A549 (cell line): ENCODE measurements around the gene IP6K3. TPM values are rescaled to one million over a fixed set of nuclear protein-coding genes. Genes with fewer than 3 reads are reported as not detected.

Experiments
- ATAC-seq, 2 experiments: fragments of 200-7000 bp in 1 of 2; fragments of >200 bp in 1 of 2; cut with Nextera tagmentation in 1 of 2; cut with Tn5 transposase in 1 of 2; 3 replicates each; pipeline versions ENCODE4 v1.8.0 to v1.9.1; 2018 to 2020; ENCODE audit warnings: mild to moderate bottlenecking in 1 of 2, moderate library complexity in 1 of 2
- CTCF ChIA-PET: fragments of 300-600 bp; sonication (Branson Sonifier 250); formaldehyde crosslinking; extraction: SDS; loops from one replicate; lab custom pipeline; 2021; ENCODE audit warnings: antibody characterized with exemption, inconsistent platforms; lab: Yijun Ruan, JAX
- POLR2A ChIA-PET: fragments of 350-600 bp; formaldehyde crosslinking; extraction: SDS; loops from one replicate; lab custom pipeline; 2021; ENCODE audit warnings: antibody characterized with exemption, inconsistent platforms; lab: Yijun Ruan, JAX
- DNase-seq, 2 experiments: peaks; one replicate each; pipeline versions ENCODE4 v3.0.0 to v3.0.0-alpha.2; 2011 to 2016; ENCODE audit warnings: low read depth in 1 of 2, low spot score in 1 of 2
- FAIRE-seq: peaks from 2 replicates; lab custom pipeline; 2011; peaks lifted over from hg19 to GRCh38; lab: Jason Lieb, UNC
- H3K27ac ChIP-seq, 2 experiments: fragments of >200 bp; sonication (Bioruptor Twin); formaldehyde crosslinking; 3 replicates each; pipeline ENCODE4 v1.5.1; 2016 to 2017
- H3K4me1 ChIP-seq: fragments of >200 bp; sonication (Bioruptor Twin); formaldehyde crosslinking; 3 replicates; pipeline ENCODE4 v1.6.1; 2016
- H3K4me2 ChIP-seq: fragments of >200 bp; sonication (Bioruptor Twin); formaldehyde crosslinking; 3 replicates; pipeline ENCODE4 v1.6.1; 2016
- H3K4me3 ChIP-seq: fragments of >200 bp; sonication (Bioruptor Twin); formaldehyde crosslinking; 3 replicates; pipeline ENCODE4 v1.5.1; 2016
- H3K9me3 ChIP-seq: fragments of >200 bp; sonication (Bioruptor Twin); formaldehyde crosslinking; 3 replicates; pipeline ENCODE4 v1.6.1; 2016
- BCL3 ChIP-seq: fragments of >200 bp; sonication (Bioruptor Twin); formaldehyde crosslinking; IDR thresholded peaks from 3 replicates; pipeline ENCODE4 v1.6.1; 2016
- BHLHE40 ChIP-seq: IDR thresholded peaks from 2 replicates; pipeline ENCODE4 v1.6.1; 2012; ENCODE audit warnings: low read depth, low read length, inconsistent platforms
- CBX2 ChIP-seq: fragments of 200-600 bp; sonication (generic); IDR thresholded peaks from 2 replicates; pipeline ENCODE4 v1.6.1; 2016; ENCODE audit warnings: low read depth, mild to moderate bottlenecking, borderline replicate concordance
- CBX8 ChIP-seq: fragments of 200-600 bp; sonication (generic); IDR thresholded peaks from 2 replicates; pipeline ENCODE4 v1.6.1; 2016
- CHD2 ChIP-seq: fragments of 150-350 bp; IDR thresholded peaks from 2 replicates; pipeline ENCODE4 v1.6.1; 2014; ENCODE audit warnings: low read length; ENCODE audit not compliant: partially characterized antibody
- EHF ChIP-seq: fragments of 250-450 bp; sonication (Bioruptor Pico); IDR thresholded peaks from 2 replicates; pipeline ENCODE4 v1.5.0; 2020; ENCODE audit warnings: mild to moderate bottlenecking
- ELK1 ChIP-seq: fragments of 150-350 bp; IDR thresholded peaks from 2 replicates; pipeline ENCODE4 v1.6.1; 2014; ENCODE audit warnings: low read depth, mild to moderate bottlenecking, low read length
- FOSB ChIP-seq: fragments of 250-450 bp; sonication (Bioruptor Pico); IDR thresholded peaks from 2 replicates; pipeline ENCODE4 v1.5.0; 2020; ENCODE audit warnings: mild to moderate bottlenecking, moderate library complexity
- FOXS1 ChIP-seq: fragments of 250-450 bp; sonication (Bioruptor Pico); IDR thresholded peaks from 2 replicates; pipeline ENCODE4 v1.5.0; 2020; ENCODE audit warnings: mild to moderate bottlenecking, moderate library complexity
- HES2 ChIP-seq: fragments of >200 bp; sonication (Bioruptor Twin); formaldehyde crosslinking; IDR thresholded peaks from 2 replicates; pipeline ENCODE4 v1.6.1; 2016
- HEYL ChIP-seq: fragments of 250-450 bp; sonication (Bioruptor Pico); IDR thresholded peaks from 2 replicates; pipeline ENCODE4 v1.8.0; 2021; ENCODE audit warnings: mild to moderate bottlenecking, moderate library complexity
- KDM5A ChIP-seq: fragments of 200-600 bp; sonication (generic); IDR thresholded peaks from 2 replicates; pipeline ENCODE4 v1.6.1; 2016; ENCODE audit warnings: antibody characterized with exemption, mild to moderate bottlenecking
- NFE2L2 ChIP-seq: fragments of 150-350 bp; conservative IDR thresholded peaks from 2 replicates; pipeline ENCODE4 v1.6.1; 2014; ENCODE audit warnings: low read length
- RAD21 ChIP-seq, 2 experiments: fragments of >200 bp in 1 of 2; sonication (Bioruptor Twin) in 1 of 2; formaldehyde crosslinking in 1 of 2; IDR thresholded peaks in 1 of 2; conservative IDR thresholded peaks in 1 of 2; 2 replicates in 1 of 2; 3 replicates in 1 of 2; pipeline ENCODE4 v1.6.1; 2012 to 2018; ENCODE audit warnings: inconsistent platforms in 1 of 2
- RCOR1 ChIP-seq: fragments of 150-350 bp; IDR thresholded peaks from 2 replicates; pipeline ENCODE4 v1.6.1; 2014; ENCODE audit warnings: antibody characterized with exemption, low read length, low read depth
- TFCP2L1 ChIP-seq: fragments of 250-450 bp; sonication (Bioruptor Pico); IDR thresholded peaks from 2 replicates; pipeline ENCODE4 v1.5.0; 2021; ENCODE audit warnings: mild to moderate bottlenecking
- ZC3H11A ChIP-seq: fragments of 450-650 bp; IDR thresholded peaks from 2 replicates; pipeline ENCODE4 v1.6.1; 2014; ENCODE audit warnings: antibody characterized with exemption, mild to moderate bottlenecking
- ZNF302 ChIP-seq: fragments of 250-450 bp; sonication (Bioruptor Pico); IDR thresholded peaks from 2 replicates; pipeline ENCODE4 v1.9.0; 2021; ENCODE audit warnings: inconsistent platforms, mild to moderate bottlenecking, moderate library complexity
- ZSCAN20 ChIP-seq: fragments of 250-450 bp; sonication (Bioruptor Pico); IDR thresholded peaks from 2 replicates; pipeline ENCODE4 v1.8.0; 2022; ENCODE audit warnings: mild to moderate bottlenecking, moderate library complexity
- WGBS: methylation state at CpG from one replicate; pipeline ENCODE4 v1.1.6; 2017; ENCODE audit errors: missing lambda C conversion rate; 5-methylcytosine and 5-hydroxymethylcytosine counted together
- polyA plus RNA-seq, 4 experiments: library from polyadenylated mRNA; depleted of rRNA in 3 of 4; stranded (reverse); fragments of >200 nt; fragmentation: RNase III in 1 of 4; extraction: RNeasy Plus Mini Kit Qiagen cat#74134 plus additional on column Dnase treatment in 1 of 4; gene quantifications; 2 replicates in 3 of 4; 3 replicates in 1 of 4; pipeline ENCODE4 v1.2.3, GENCODE V29; 2011 to 2017

IP6K3 gene
- polyA plus RNA-seq, 2 of the 4 experiments (the other 2 are of a cell fraction), result 0.03 to 0.12 TPM

- ChIA-PET POLR2A (no interaction called here), CTCF (interaction anchor here (1.1 to 3.6 kb wide), 4 partner anchors 13 to 148 kb away, joined by 3 to 16 read pairs (median 4); partner anchors contain the start of gene UQCC2)
- FAIRE-seq, result no peak
Observed at GRCh38 chr6:33727126-33727525, 19.6 kb downstream of the IP6K3 start.

GRCh38 chr6:33726696-33727095 is 20.0 kb downstream of the IP6K3 start:
- no peak for ATAC-seq
- 78% methylated on average over 3 of the region's 15 CpGs for WGBS
- H3K27ac ChIP-seq, result no peak overlapping the region
- POLR2A ChIA-PET, result interaction anchor here (1.6 kb wide), 1 partner anchor 15 kb away, joined by 3 read pairs; no protein-coding TSS in a partner anchor
- TF ChIP-seq BCL3, result no peak
- TF ChIP-seq CHD2, result no peak
- no peak for TF ChIP-seq RCOR1
- no peak for TF ChIP-seq CBX8
- no peak for TF ChIP-seq HEYL (CRISPR knock-in tag)
- TF ChIP-seq ZC3H11A, result no peak
- TF ChIP-seq, all 56 proteins: peak for 0
- H3K4me2 ChIP-seq, result no peak overlapping the region
- CTCF ChIA-PET, result interaction anchor here (1.1 to 3.6 kb wide), 4 partner anchors 16 to 147 kb away, joined by 3 to 16 read pairs (median 4); partner anchors contain the start of gene UQCC2
- FAIRE-seq, result no peak
- H3K9me3 ChIP-seq, result no peaks in the 10 kb centered on the region
- no peak for DNase-seq
- H3K4me3 ChIP-seq, result no peak overlapping the region
- no peaks in the 10 kb centered on the region for H3K4me1 ChIP-seq

More at GRCh38 chr6:33727126-33727525, 19.6 kb downstream of the IP6K3 start:
- WGBS, result 79% methylated on average over 2 of the region's 7 CpGs
- Histone ChIP-seq H3K9me3 (no peaks in the 10 kb centered on the region), H3K27ac (no peak overlapping the region), H3K4me3 (no peak overlapping the region), H3K4me1 (no peaks in the 10 kb centered on the region), H3K4me2 (no peak overlapping the region)
- TF ChIP-seq CBX2, result no peak
- no peak for TF ChIP-seq ZSCAN20 (CRISPR knock-in tag)
- no peak for TF ChIP-seq FOXS1 (CRISPR knock-in tag)
- no peak for TF ChIP-seq NFE2L2
- no peak for TF ChIP-seq FOSB
- no peak for TF ChIP-seq ZNF302
- TF ChIP-seq TFCP2L1 (CRISPR knock-in tag), result no peak
- no peak for TF ChIP-seq RAD21 (conservative IDR thresholded peaks at IDR 0.05 in 1 of 2, IDR thresholded peaks at IDR 0.05 in 1 of 2)
- TF ChIP-seq HES2, result no peak
- TF ChIP-seq KDM5A, result no peak
- TF ChIP-seq EHF, result no peak
- TF ChIP-seq CHD2, result no peak
- DNase-seq (no peak), ATAC-seq (no peak)

- DNase-seq (no peak), FAIRE-seq (no peak), ATAC-seq (no peak)
- no peak overlapping the region for H3K4me2 ChIP-seq
- no peaks in the 10 kb centered on the region for H3K4me1 ChIP-seq
- 71% methylated on average over 7 of the region's 7 CpGs for WGBS
- H3K9me3 ChIP-seq, result no peaks in the 10 kb centered on the region
- H3K27ac ChIP-seq, result no peak overlapping the region
- no peak overlapping the region for H3K4me3 ChIP-seq
- ChIA-PET POLR2A (interaction anchor here (1.6 kb wide), 1 partner anchor 14 kb away, joined by 3 read pairs; no protein-coding TSS in a partner anchor), CTCF (interaction anchor here (1.3 to 3.6 kb wide), 5 partner anchors 11 to 147 kb away, joined by 3 to 16 read pairs (median 4); partner anchors contain the start of gene UQCC2)
- TF ChIP-seq ELK1 (no peak), BHLHE40 (no peak)
Observed at GRCh38 chr6:33725891-33726673, 20.6 kb downstream of the IP6K3 start.
